Stimulated activated CD8-positive, alpha-beta memory T cell treated with anti-CD3 and anti-CD28 coated beads, Interleukin-12 subunit alpha, Interleukin-12 subunit beta, amount 100 ng/mL, for 1 hour (primary cell): ENCODE data around the gene TRAPPC2L.
"Not testable (repeated sequence)": the region's sequence is repeated elsewhere in the genome, so short reads cannot be mapped to it uniquely, and the experiment has no call there.

Source experiments
- DNase-seq: peaks from one replicate; pipeline ENCODE4 v3.0.0-alpha.2; 2020; ENCODE audit warnings: low read depth

Gene TRAPPC2L

GRCh38 chr16:88893127-88893968, 36.4 kb downstream of the TRAPPC2L start:
- no peak for DNase-seq

- DNase-seq: not testable (repeated sequence)
These were observed 37.3 kb downstream of the TRAPPC2L start for GRCh38 chr16:88894266-88894665.

GRCh38 chr16:88894681-88895300, 37.9 kb downstream of the TRAPPC2L start:
- no peak for DNase-seq

GRCh38 chr16:88895335-88895734, 38.4 kb downstream of the TRAPPC2L start:
- no peak for DNase-seq

GRCh38 chr16:88896238-88897070, 39.5 kb downstream of the TRAPPC2L start:
- DNase-seq: no peak

GRCh38 chr16:88897696-88898425, 40.9 kb downstream of the TRAPPC2L start:
- DNase-seq: no peak

- DNase-seq: no peak
These were observed 43.2 kb downstream of the TRAPPC2L start for GRCh38 chr16:88899901-88900661.

GRCh38 chr16:88900662-88901052, 43.7 kb downstream of the TRAPPC2L start:
- no peak for DNase-seq

- DNase-seq: no peak
These were observed 44.9 kb downstream of the TRAPPC2L start for GRCh38 chr16:88901718-88902337.

GRCh38 chr16:88902744-88903143, 45.8 kb downstream of the TRAPPC2L start:
- DNase-seq: no peak

GRCh38 chr16:88903267-88903666, 46.3 kb downstream of the TRAPPC2L start:
- no peak for DNase-seq

GRCh38 chr16:88904676-88905365, 47.9 kb downstream of the TRAPPC2L start:
- DNase-seq: no peak

GRCh38 chr16:88905563-88905962, 48.6 kb downstream of the TRAPPC2L start:
- no peak for DNase-seq

GRCh38 chr16:88906020-88906419, 49.1 kb downstream of the TRAPPC2L start:
- DNase-seq: no peak

GRCh38 chr16:88906535-88907105, 49.7 kb downstream of the TRAPPC2L start:
- no peak for DNase-seq

GRCh38 chr16:88907768-88908167, 50.8 kb downstream of the TRAPPC2L start:
- DNase-seq: no peak

GRCh38 chr16:88908307-88908706, 51.4 kb downstream of the TRAPPC2L start:
- no peak for DNase-seq

GRCh38 chr16:88909431-88910210, 52.7 kb downstream of the TRAPPC2L start:
- no peak for DNase-seq
